Measurements from ENCODE around the gene PCNP.

- TF ChIP-seq CTCF (conservative IDR thresholded peaks at IDR 0.05) (no peak), ZFX (IDR thresholded peaks at IDR 0.05) (no peak)
Observed at GRCh38 chr3:101567528-101568317, 6.3 kb upstream of the PCNP start.

All from C4-2B (cell line).